H1 (cell line): ENCODE results near the gene WDFY4. TPM values are rescaled to one million over a fixed set of nuclear protein-coding genes. Genes with fewer than 3 reads are reported as not detected.

Experiments
- CTCF ChIA-PET: fragments of 300-600 bp; sonication (Branson Sonifier 250); formaldehyde crosslinking; loops from one replicate; lab custom pipeline; 2021; ENCODE audit not compliant: partially characterized antibody; lab: Charles Lee
- POLR2A ChIA-PET: fragments of 300-600 bp; sonication (Branson Sonifier 250); formaldehyde crosslinking; loops from one replicate; lab custom pipeline; 2021; ENCODE audit warnings: inconsistent platforms; ENCODE audit not compliant: partially characterized antibody; lab: Charles Lee
- DNase-seq, 2 experiments: peaks; one replicate each; pipeline versions ENCODE4 v3.0.0 to v3.0.0-alpha.2; 2010 to 2022; ENCODE audit warnings: low spot score in 2 of 2, low read depth in 1 of 2, mixed read lengths in 1 of 2
- FAIRE-seq: peaks from 2 replicates; lab custom pipeline; 2011; peaks lifted over from hg19 to GRCh38; lab: Jason Lieb, UNC
- H2AFZ ChIP-seq: 2 replicates; pipeline ENCODE4 v1.8.1; 2012; ENCODE audit warnings: low read length, inconsistent platforms
- H2AK5ac ChIP-seq: 2 replicates; pipeline ENCODE4 v1.6.1; 2013; ENCODE audit warnings: low read depth, low read length
- H2BK120ac ChIP-seq: replicated peaks from 2 replicates; pipeline ENCODE3; 2013; ENCODE audit warnings: low read depth, low read length, inconsistent platforms
- H2BK12ac ChIP-seq: 2 replicates; pipeline ENCODE4 v1.6.1; 2013; ENCODE audit warnings: low read depth, low read length
- H2BK15ac ChIP-seq: 2 replicates; pipeline ENCODE4 v1.6.1; 2013; ENCODE audit warnings: low read length
- H2BK20ac ChIP-seq: 2 replicates; pipeline ENCODE4 v1.6.1; 2013; ENCODE audit warnings: low read length
- H2BK5ac ChIP-seq: 2 replicates; pipeline ENCODE4 v1.6.1; 2013; ENCODE audit warnings: low read depth, low read length
- H3K14ac ChIP-seq: 2 replicates; pipeline ENCODE4 v1.6.1; 2013; ENCODE audit warnings: inconsistent platforms; ENCODE audit not compliant: insufficient read length
- H3K18ac ChIP-seq: 2 replicates; pipeline ENCODE4 v1.6.1; 2013; ENCODE audit warnings: low read length; ENCODE audit errors: extremely low read depth
- H3K23ac ChIP-seq: 2 replicates; pipeline ENCODE4 v1.6.1; 2013; ENCODE audit warnings: inconsistent platforms; ENCODE audit not compliant: insufficient read length
- H3K23me2 ChIP-seq: 2 replicates; pipeline ENCODE4 v1.6.1; 2013; ENCODE audit warnings: low read depth, low read length
- H3K27ac ChIP-seq: 2 replicates; pipeline ENCODE4 v1.6.1; 2011; ENCODE audit warnings: low read depth, low read length, inconsistent platforms
- H3K27me3 ChIP-seq, 4 experiments: replicated peaks in 1 of 4; 1 replicate in 1 of 4; 2 replicates in 3 of 4; pipeline versions ENCODE4 v1.6.1 to v1.8.1; 2011 to 2013; ENCODE audit warnings: low read length in 3 of 4, mild to moderate bottlenecking in 3 of 4, inconsistent platforms in 2 of 4, mixed read lengths in 2 of 4, moderate library complexity in 1 of 4; ENCODE audit not compliant: control insufficient read depth in 3 of 4, insufficient read depth in 3 of 4; ENCODE audit errors: extremely low read depth in 1 of 4
- H3K36me3 ChIP-seq, 4 experiments: 2 replicates each; pipeline versions ENCODE4 v1.6.1 to v1.8.1; 2011 to 2013; ENCODE audit warnings: mild to moderate bottlenecking in 4 of 4, low read length in 3 of 4, moderate library complexity in 2 of 4, control low read depth in 1 of 4, inconsistent platforms in 1 of 4; ENCODE audit not compliant: insufficient read depth in 4 of 4, control insufficient read depth in 2 of 4
- H3K4ac ChIP-seq: replicated peaks from 2 replicates; pipeline ENCODE3; 2013; ENCODE audit warnings: low read length, low read depth, mixed read lengths, inconsistent platforms; ENCODE audit not compliant: insufficient read length
- H3K4me1 ChIP-seq, 4 experiments: replicated peaks in 1 of 4; 1 replicate in 1 of 4; 2 replicates in 3 of 4; pipeline versions ENCODE4 v1.6.1 to v1.8.1; 2011 to 2013; ENCODE audit warnings: low read length in 3 of 4, inconsistent platforms in 2 of 4, mixed read lengths in 1 of 4; ENCODE audit not compliant: insufficient read depth in 4 of 4, control insufficient read depth in 3 of 4
- H3K4me2 ChIP-seq, 2 experiments: 2 replicates each; pipeline versions ENCODE4 v1.6.1 to v1.8.1; 2011 to 2013; ENCODE audit warnings: low read depth in 2 of 2, low read length in 2 of 2, control low read depth in 1 of 2, inconsistent platforms in 1 of 2, mild to moderate bottlenecking in 1 of 2; ENCODE audit not compliant: insufficient read depth in 1 of 2
- H3K4me3 ChIP-seq, 4 experiments: fragments of 200-600, 300-600 bp in 1 of 4; sonication (generic), shearing (Covaris generic), sonication (Bioruptor Twin) in 1 of 4; 2 replicates each; pipeline versions ENCODE4 v1.5.1 to v1.8.1; 2011 to 2016; ENCODE audit warnings: low read length in 4 of 4, low read depth in 3 of 4, control low read depth in 2 of 4, inconsistent platforms in 2 of 4, mild to moderate bottlenecking in 2 of 4, mixed read lengths in 1 of 4, moderate library complexity in 1 of 4; ENCODE audit not compliant: insufficient read depth in 2 of 4; ENCODE audit errors: extremely low read depth in 1 of 4
- H3K56ac ChIP-seq: replicated peaks from 2 replicates; pipeline ENCODE3; 2013; ENCODE audit warnings: low read depth, mild to moderate bottlenecking, mixed read lengths, low read length, inconsistent platforms; ENCODE audit not compliant: insufficient read length
- H3K79me1 ChIP-seq: 2 replicates; pipeline ENCODE4 v1.6.1; 2013; ENCODE audit warnings: low read depth, low read length, control low read depth
- H3K79me2 ChIP-seq, 2 experiments: 2 replicates each; pipeline versions ENCODE4 v1.6.1 to v1.8.1; 2012 to 2013; ENCODE audit warnings: low read length in 2 of 2, mild to moderate bottlenecking in 2 of 2, inconsistent platforms in 1 of 2; ENCODE audit not compliant: insufficient read depth in 2 of 2, control insufficient read depth in 1 of 2
- H3K9ac ChIP-seq, 4 experiments: replicated peaks in 1 of 4; 1 replicate in 1 of 4; 2 replicates in 3 of 4; pipeline versions ENCODE4 v1.6.1 to v1.8.1; 2011 to 2013; ENCODE audit warnings: low read depth in 3 of 4, low read length in 3 of 4, control low read depth in 2 of 4, mild to moderate bottlenecking in 2 of 4, moderate library complexity in 2 of 4, inconsistent platforms in 1 of 4; ENCODE audit errors: extremely low read depth in 1 of 4
- H3K9me3 ChIP-seq, 2 experiments: 2 replicates each; pipeline versions ENCODE4 v1.6.1 to v1.8.1; 2012 to 2013; ENCODE audit warnings: mild to moderate bottlenecking in 2 of 2, moderate library complexity in 2 of 2, control low read depth in 1 of 2, inconsistent platforms in 1 of 2, low read depth in 1 of 2, low read length in 1 of 2, mixed read lengths in 1 of 2; ENCODE audit not compliant: insufficient read depth in 2 of 2
- H4K20me1 ChIP-seq, 2 experiments: replicated peaks in 1 of 2; 2 replicates each; pipeline versions ENCODE3 to v1.8.1; 2011 to 2013; ENCODE audit warnings: inconsistent platforms in 2 of 2, low read length in 2 of 2, mild to moderate bottlenecking in 1 of 2; ENCODE audit not compliant: insufficient read depth in 2 of 2, control insufficient read depth in 1 of 2
- H4K5ac ChIP-seq: 2 replicates; pipeline ENCODE4 v1.6.1; 2013; ENCODE audit warnings: low read length, low read depth, mixed read lengths, inconsistent platforms; ENCODE audit not compliant: insufficient read length
- H4K8ac ChIP-seq: 2 replicates; pipeline ENCODE4 v1.8.0; 2013; ENCODE audit warnings: mild to moderate bottlenecking, moderate library complexity, low read length, inconsistent platforms; ENCODE audit not compliant: insufficient read depth; ENCODE audit errors: extremely low read depth
- H4K91ac ChIP-seq: replicated peaks from 2 replicates; pipeline ENCODE3; 2013; ENCODE audit warnings: low read length, mixed read lengths, inconsistent platforms; ENCODE audit not compliant: insufficient read length
- ASH2L ChIP-seq: fragments of 200-600, 300-600 bp; sonication (generic); IDR thresholded peaks from one replicate; pipeline ENCODE4 v1.7.1; 2017; ENCODE audit warnings: low read length
- EZH2 ChIP-seq: fragments of 200-600 bp; sonication (generic); IDR thresholded peaks from 2 replicates; pipeline ENCODE4 v1.7.1; 2012; ENCODE audit warnings: low read depth, mild to moderate bottlenecking, moderate library complexity, low read length, inconsistent platforms; ENCODE audit not compliant: severe bottlenecking
- NRF1 ChIP-seq: IDR thresholded peaks from 2 replicates; pipeline ENCODE4 v1.6.1; 2011; ENCODE audit warnings: mild to moderate bottlenecking, low read depth, low read length, improper control_type of control experiment
- WGBS, 2 experiments: shearing (Covaris generic) in 1 of 2; methylation state at CpG; one replicate each; pipeline versions ENCODE4 v1.1.6 to v1.1.7; 2013 to 2015; ENCODE audit warnings: low lambda C conversion rate in 2 of 2, mixed read lengths in 2 of 2, inconsistent platforms in 1 of 2, low coverage in 1 of 2, missing lambda C conversion rate in 1 of 2; ENCODE audit not compliant: insufficient replicate concordance in 2 of 2, insufficient coverage in 1 of 2, insufficient read length in 1 of 2; ENCODE audit errors: extremely low coverage in 1 of 2, missing lambda C conversion rate in 1 of 2; 5-methylcytosine and 5-hydroxymethylcytosine counted together
- polyA plus RNA-seq, 7 experiments: library from polyadenylated mRNA; depleted of rRNA in 3 of 7; stranded (reverse) in 5 of 7; unstranded in 2 of 7; fragments of >200 nt in 5 of 7; fragments of 200-250 nt in 2 of 7; gene quantifications; 1 replicate in 5 of 7; 2 replicates in 1 of 7; 4 replicates in 1 of 7; pipeline versions ENCODE4 v1.2.1 to v1.2.3, GENCODE V29; 2011 to 2013; ENCODE audit warnings: missing spikeins in 2 of 7, mixed read lengths in 2 of 7
- total RNA-seq: library from RNA; stranded (reverse); fragmentation: NEBNext Ultra II Directional; extraction: Animal tissue kit (Norgen Biotek cat#: 25700); gene quantifications from 2 replicates; pipeline ENCODE4 v1.2.1, GENCODE V29; 2021

Gene WDFY4
- total and polyA plus RNA-seq, 2 of the 8 experiments (the other 6 are each of a cell fraction or from before 2014, with no cell fraction given): not detected

GRCh38 chr10:48779077-48779476, 94.4 kb downstream of the WDFY4 start:
- Histone ChIP-seq H3K4me1 (peaks cover 0 to 2% (median 0%) of the 10 kb centered on the region in 4 experiments; a peak in 1 of 7 replicates), H3K27ac (no peak overlapping the region), H3K79me1 (no peaks in the 10 kb centered on the region), H4K91ac (no peak overlapping the region), H3K23ac (no peak overlapping the region), H3K36me3 (no peaks in the 10 kb centered on the region), H2AFZ (no peak overlapping the region), H3K9me3 (no peaks in the 10 kb centered on the region), H3K9ac (no peak overlapping the region), H2BK15ac (no peak overlapping the region), H2BK12ac (no peak overlapping the region), H2BK120ac (no peak overlapping the region), H3K27me3 (no peaks in the 10 kb centered on the region), H3K4me2 (no peak overlapping the region), H4K8ac (no peak overlapping the region), H3K4me3 (no peak overlapping the region), H3K79me2 (no peaks in the 10 kb centered on the region), H3K4ac (no peak overlapping the region), H2AK5ac (no peak overlapping the region), H2BK5ac (no peak overlapping the region), H4K20me1 (peaks cover 0 to 2% of the 10 kb centered on the region in 2 experiments), H3K23me2 (no peaks in the 10 kb centered on the region), H2BK20ac (no peak overlapping the region), H4K5ac (no peak overlapping the region), H3K56ac (no peak overlapping the region), H3K14ac (no peak overlapping the region), H3K18ac (no peak overlapping the region)
- TF ChIP-seq EZH2 (no peak), NRF1 (no peak), ASH2L (no peak)
- POLR2A ChIA-PET: no interaction called here
- WGBS, 2 experiments: 88% methylated on average over 5 of the region's 5 CpGs; no CpG with 5 or more reads in 1 of the 2 experiments
- DNase-seq (no peak), FAIRE-seq (no peak)
- CTCF ChIA-PET: interaction anchor here (0.8 to 1.8 kb wide), 2 partner anchors 12 to 123 kb away, joined by 3 to 8 read pairs; no protein-coding TSS in a partner anchor
